Liver (tissue), 9 donors: ENCODE data around the gene KIAA1755. TPM values are rescaled to one million over a fixed set of nuclear protein-coding genes. Genes with fewer than 3 reads are reported as not detected.

ENCODE experiments used
- DNase-seq: peaks from one replicate; pipeline ENCODE4 v3.0.0-alpha.2; 2017; ENCODE audit warnings: low spot score
- H3K27ac ChIP-seq, 2 donors: one replicate each; pipeline ENCODE4 v1.7.0; 2013; ENCODE audit warnings: inconsistent platforms in 2 of 2, low read length in 2 of 2, control low read depth in 1 of 2, low read depth in 1 of 2, mild to moderate bottlenecking in 1 of 2
- H3K27me3 ChIP-seq, 4 donors: one replicate each; pipeline versions ENCODE4 v1.6.1 to v1.7.0; 2013; ENCODE audit warnings: low read length in 3 of 4, inconsistent platforms in 1 of 4, mild to moderate bottlenecking in 1 of 4, moderate library complexity in 1 of 4; ENCODE audit not compliant: control insufficient read depth in 4 of 4, insufficient read depth in 4 of 4
- H3K36me3 ChIP-seq, 4 donors: one replicate each; pipeline versions ENCODE4 v1.6.1 to v1.7.0; 2013; ENCODE audit warnings: low read length in 3 of 4, mild to moderate bottlenecking in 3 of 4, low read depth in 1 of 4, moderate library complexity in 1 of 4; ENCODE audit not compliant: control insufficient read depth in 4 of 4, insufficient read depth in 3 of 4
- H3K4me1 ChIP-seq, 4 donors: one replicate each; pipeline versions ENCODE4 v1.6.1 to v1.7.0; 2013; ENCODE audit warnings: low read length in 3 of 4, mild to moderate bottlenecking in 3 of 4, moderate library complexity in 1 of 4; ENCODE audit not compliant: control insufficient read depth in 4 of 4, insufficient read depth in 4 of 4
- H3K4me3 ChIP-seq, 3 donors: one replicate each; pipeline versions ENCODE4 v1.6.1 to v1.7.0; 2013; ENCODE audit warnings: low read length in 3 of 3, control low read depth in 1 of 3, low read depth in 1 of 3, mild to moderate bottlenecking in 1 of 3
- H3K9ac ChIP-seq, 2 donors: one replicate each; pipeline ENCODE4 v1.7.0; 2013; ENCODE audit warnings: low read length in 2 of 2, mild to moderate bottlenecking in 2 of 2, moderate library complexity in 2 of 2, control low read depth in 1 of 2, low read depth in 1 of 2
- H3K9me3 ChIP-seq, 4 donors: one replicate each; pipeline versions ENCODE4 v1.6.1 to v1.7.0; 2013; ENCODE audit warnings: low read length in 3 of 4; ENCODE audit not compliant: control insufficient read depth in 4 of 4
- ATF3 ChIP-seq: IDR thresholded peaks from 2 replicates; pipeline ENCODE4 v1.6.1; 2016; ENCODE audit warnings: antibody characterized with exemption
- EGR1 ChIP-seq, 2 donors: IDR thresholded peaks; 2 replicates each; pipeline ENCODE4 v1.6.1; 2016 to 2018; ENCODE audit warnings: antibody characterized with exemption in 2 of 2, low read depth in 2 of 2
- FOXA1 ChIP-seq: IDR thresholded peaks from 2 replicates; pipeline ENCODE4 v1.6.1; 2016; ENCODE audit warnings: antibody characterized with exemption
- FOXA2 ChIP-seq: IDR thresholded peaks from 2 replicates; pipeline ENCODE4 v1.6.1; 2016; ENCODE audit warnings: antibody characterized with exemption
- GABPA ChIP-seq, 2 donors: IDR thresholded peaks in 1 of 2; conservative IDR thresholded peaks in 1 of 2; 2 replicates each; pipeline ENCODE4 v1.6.1; 2016; ENCODE audit warnings: antibody characterized with exemption in 2 of 2, mild to moderate bottlenecking in 1 of 2, moderate library complexity in 1 of 2
- HNF4A ChIP-seq, 2 donors: conservative IDR thresholded peaks; 2 replicates each; pipeline ENCODE4 v1.6.1; 2016; ENCODE audit warnings: antibody characterized with exemption in 2 of 2, mild to moderate bottlenecking in 2 of 2
- HNF4G ChIP-seq: IDR thresholded peaks from 2 replicates; pipeline ENCODE4 v1.6.1; 2016; ENCODE audit warnings: antibody characterized with exemption
- JUND ChIP-seq, 2 donors: IDR thresholded peaks; 2 replicates each; pipeline ENCODE4 v1.6.1; 2016; ENCODE audit warnings: antibody characterized with exemption in 2 of 2
- NR2F2 ChIP-seq: IDR thresholded peaks from 2 replicates; pipeline ENCODE4 v1.6.1; 2016; ENCODE audit warnings: antibody characterized with exemption
- RAD21 ChIP-seq, 2 donors: IDR thresholded peaks; 2 replicates each; pipeline ENCODE4 v1.6.1; 2016; ENCODE audit warnings: antibody characterized with exemption in 2 of 2, mild to moderate bottlenecking in 2 of 2
- RXRA ChIP-seq, 2 donors: IDR thresholded peaks; 2 replicates each; pipeline ENCODE4 v1.6.1; 2017 to 2018; ENCODE audit warnings: antibody characterized with exemption in 2 of 2, mild to moderate bottlenecking in 1 of 2
- SP1 ChIP-seq: IDR thresholded peaks from 2 replicates; pipeline ENCODE4 v1.6.1; 2018; ENCODE audit warnings: antibody characterized with exemption, mild to moderate bottlenecking
- TAF1 ChIP-seq: conservative IDR thresholded peaks from 2 replicates; pipeline ENCODE4 v1.6.1; 2016; ENCODE audit warnings: antibody characterized with exemption, mild to moderate bottlenecking
- YY1 ChIP-seq: IDR thresholded peaks from 2 replicates; pipeline ENCODE4 v1.6.1; 2016; ENCODE audit warnings: antibody characterized with exemption, mild to moderate bottlenecking
- ZBTB33 ChIP-seq: IDR thresholded peaks from 2 replicates; pipeline ENCODE4 v1.6.1; 2016; ENCODE audit warnings: antibody characterized with exemption
- WGBS: extraction: QIAGEN DNeasy Blood & Tissue Kit; methylation state at CpG from one replicate; pipeline ENCODE4 v1.1.7; 2013; 5-methylcytosine and 5-hydroxymethylcytosine counted together
- polyA plus RNA-seq, 2 donors: library from polyadenylated mRNA; stranded (reverse) in 1 of 2; unstranded in 1 of 2; fragments of 200-250 nt in 1 of 2; fragments of >200 nt in 1 of 2; fragmentation: Nextera tagmentation in 1 of 2; extraction: Ambion mirVana in 1 of 2; gene quantifications; one replicate each; pipeline versions ENCODE4 v1.2.1 to v1.2.3, GENCODE V29; 2013 to 2015
- total RNA-seq, 2 donors: library from RNA; depleted of rRNA; stranded (reverse); fragments of >200 nt; gene quantifications; one replicate each; pipeline ENCODE4 v1.2.3, GENCODE V29; 2014
- TF ChIP-seq, protein P1 (sequence below): fragments of 150-350 bp; IDR thresholded peaks from 2 replicates; pipeline ENCODE4 v1.5.1; 2017; ENCODE audit warnings: improper control_type of control experiment, low read depth, low read length; ENCODE audit not compliant: missing input control
- TF ChIP-seq, protein P2 (sequence below): IDR thresholded peaks from 2 replicates; pipeline ENCODE4 v1.6.1; 2016; ENCODE audit warnings: antibody characterized with exemption, mild to moderate bottlenecking
- TF ChIP-seq, protein P3 (sequence below): IDR thresholded peaks from 2 replicates; pipeline ENCODE4 v1.6.1; 2016; ENCODE audit warnings: antibody characterized with exemption
- donor health status: healthy.
- donor health status: healthy.
- donor health status: healthy.
- donor health status: healthy.
- donor health status: healthy.

KIAA1755 gene
- total and polyA plus RNA-seq, 4 donors = 0.09 to 1.4 (median 0.81) TPM

DNA sequence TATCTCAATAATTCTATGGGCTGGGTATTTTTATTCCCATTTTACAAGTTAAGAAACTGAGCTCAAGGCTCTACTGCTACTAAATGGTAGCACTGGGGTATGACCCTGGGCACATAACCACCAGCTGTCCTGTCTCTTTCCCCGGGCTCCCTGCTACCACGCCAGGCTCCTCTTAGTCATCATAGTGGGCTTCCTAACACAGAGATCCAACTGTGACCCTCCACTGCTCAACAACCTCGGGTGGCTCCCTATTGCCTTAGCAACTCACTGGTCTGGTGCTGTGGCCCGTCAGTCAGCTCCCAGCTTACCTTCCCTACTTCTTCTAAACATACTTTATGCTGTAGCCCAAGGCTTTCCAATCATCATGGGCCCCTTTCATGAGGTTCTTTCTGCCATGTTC lies 4.5 kb downstream of the KIAA1755 start:
- no peak overlapping the region for H3K27ac ChIP-seq
- H3K4me1 ChIP-seq = peaks cover 4 to 15% (median 9%) of the 10 kb centered on the region in 4 donors
- H3K27me3 ChIP-seq = no peaks in the 10 kb centered on the region
- no peak for TF ChIP-seq NR2F2
- no peak for TF ChIP-seq GABPA (IDR thresholded peaks at IDR 0.05 in 1 of 2, conservative IDR thresholded peaks at IDR 0.05 in 1 of 2)
- TF ChIP-seq ZBTB33 = no peak
- TF ChIP-seq JUND (IDR thresholded peaks at IDR 0.05) = no peak
- no peak for TF ChIP-seq FOXA2
- TF ChIP-seq RXRA (IDR thresholded peaks at IDR 0.05) = no peak
- no peak for TF ChIP-seq TAF1
- TF ChIP-seq RAD21 (IDR thresholded peaks at IDR 0.05) = no peak
- no peak for TF ChIP-seq YY1
- TF ChIP-seq, protein P1, sequence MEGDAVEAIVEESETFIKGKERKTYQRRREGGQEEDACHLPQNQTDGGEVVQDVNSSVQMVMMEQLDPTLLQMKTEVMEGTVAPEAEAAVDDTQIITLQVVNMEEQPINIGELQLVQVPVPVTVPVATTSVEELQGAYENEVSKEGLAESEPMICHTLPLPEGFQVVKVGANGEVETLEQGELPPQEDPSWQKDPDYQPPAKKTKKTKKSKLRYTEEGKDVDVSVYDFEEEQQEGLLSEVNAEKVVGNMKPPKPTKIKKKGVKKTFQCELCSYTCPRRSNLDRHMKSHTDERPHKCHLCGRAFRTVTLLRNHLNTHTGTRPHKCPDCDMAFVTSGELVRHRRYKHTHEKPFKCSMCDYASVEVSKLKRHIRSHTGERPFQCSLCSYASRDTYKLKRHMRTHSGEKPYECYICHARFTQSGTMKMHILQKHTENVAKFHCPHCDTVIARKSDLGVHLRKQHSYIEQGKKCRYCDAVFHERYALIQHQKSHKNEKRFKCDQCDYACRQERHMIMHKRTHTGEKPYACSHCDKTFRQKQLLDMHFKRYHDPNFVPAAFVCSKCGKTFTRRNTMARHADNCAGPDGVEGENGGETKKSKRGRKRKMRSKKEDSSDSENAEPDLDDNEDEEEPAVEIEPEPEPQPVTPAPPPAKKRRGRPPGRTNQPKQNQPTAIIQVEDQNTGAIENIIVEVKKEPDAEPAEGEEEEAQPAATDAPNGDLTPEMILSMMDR = no peak
- TF ChIP-seq, protein P2, sequence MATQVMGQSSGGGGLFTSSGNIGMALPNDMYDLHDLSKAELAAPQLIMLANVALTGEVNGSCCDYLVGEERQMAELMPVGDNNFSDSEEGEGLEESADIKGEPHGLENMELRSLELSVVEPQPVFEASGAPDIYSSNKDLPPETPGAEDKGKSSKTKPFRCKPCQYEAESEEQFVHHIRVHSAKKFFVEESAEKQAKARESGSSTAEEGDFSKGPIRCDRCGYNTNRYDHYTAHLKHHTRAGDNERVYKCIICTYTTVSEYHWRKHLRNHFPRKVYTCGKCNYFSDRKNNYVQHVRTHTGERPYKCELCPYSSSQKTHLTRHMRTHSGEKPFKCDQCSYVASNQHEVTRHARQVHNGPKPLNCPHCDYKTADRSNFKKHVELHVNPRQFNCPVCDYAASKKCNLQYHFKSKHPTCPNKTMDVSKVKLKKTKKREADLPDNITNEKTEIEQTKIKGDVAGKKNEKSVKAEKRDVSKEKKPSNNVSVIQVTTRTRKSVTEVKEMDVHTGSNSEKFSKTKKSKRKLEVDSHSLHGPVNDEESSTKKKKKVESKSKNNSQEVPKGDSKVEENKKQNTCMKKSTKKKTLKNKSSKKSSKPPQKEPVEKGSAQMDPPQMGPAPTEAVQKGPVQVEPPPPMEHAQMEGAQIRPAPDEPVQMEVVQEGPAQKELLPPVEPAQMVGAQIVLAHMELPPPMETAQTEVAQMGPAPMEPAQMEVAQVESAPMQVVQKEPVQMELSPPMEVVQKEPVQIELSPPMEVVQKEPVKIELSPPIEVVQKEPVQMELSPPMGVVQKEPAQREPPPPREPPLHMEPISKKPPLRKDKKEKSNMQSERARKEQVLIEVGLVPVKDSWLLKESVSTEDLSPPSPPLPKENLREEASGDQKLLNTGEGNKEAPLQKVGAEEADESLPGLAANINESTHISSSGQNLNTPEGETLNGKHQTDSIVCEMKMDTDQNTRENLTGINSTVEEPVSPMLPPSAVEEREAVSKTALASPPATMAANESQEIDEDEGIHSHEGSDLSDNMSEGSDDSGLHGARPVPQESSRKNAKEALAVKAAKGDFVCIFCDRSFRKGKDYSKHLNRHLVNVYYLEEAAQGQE = no peak
- TF ChIP-seq ATF3 = no peak
- no peak for TF ChIP-seq FOXA1
- TF ChIP-seq EGR1 (IDR thresholded peaks at IDR 0.05; ENCODE audit: low read depth in 2 of 2) = no peak
- TF ChIP-seq SP1 = no peak
- TF ChIP-seq HNF4A (conservative IDR thresholded peaks at IDR 0.05) = no peak
- TF ChIP-seq, protein P3, sequence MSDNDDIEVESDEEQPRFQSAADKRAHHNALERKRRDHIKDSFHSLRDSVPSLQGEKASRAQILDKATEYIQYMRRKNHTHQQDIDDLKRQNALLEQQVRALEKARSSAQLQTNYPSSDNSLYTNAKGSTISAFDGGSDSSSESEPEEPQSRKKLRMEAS = no peak
- TF ChIP-seq HNF4G = no peak
- H3K36me3 ChIP-seq = no peaks in the 10 kb centered on the region
- H3K9ac ChIP-seq = no peak overlapping the region
- DNase-seq = no peak
- WGBS = 90% methylated on average over 4 of the region's 4 CpGs
- H3K9me3 ChIP-seq = no peaks in the 10 kb centered on the region
- no peak overlapping the region for H3K4me3 ChIP-seq
